Esophagus (tissue), 2 donors: ENCODE measurements around the gene P2RX5. TPM values are rescaled to one million over a fixed set of nuclear protein-coding genes. Genes with fewer than 3 reads are reported as not detected.
"Not testable (repeated sequence)": the region's sequence is repeated elsewhere in the genome, so short reads cannot be mapped to it uniquely, and the experiment has no call there.

Source experiments
- H3K27ac ChIP-seq, 2 donors: one replicate each; pipeline ENCODE4 v1.5.1; 2013; ENCODE audit warnings: low read depth in 2 of 2, mild to moderate bottlenecking in 2 of 2, inconsistent platforms in 1 of 2, low read length in 1 of 2, moderate library complexity in 1 of 2
- H3K27me3 ChIP-seq, 2 donors: one replicate each; pipeline ENCODE4 v1.6.1; 2013; ENCODE audit warnings: low read length in 2 of 2, control low read depth in 1 of 2, mild to moderate bottlenecking in 1 of 2; ENCODE audit not compliant: insufficient read depth in 2 of 2, control insufficient read depth in 1 of 2
- H3K36me3 ChIP-seq, 2 donors: one replicate each; pipeline ENCODE4 v1.6.1; 2013; ENCODE audit warnings: low read length in 1 of 2; ENCODE audit not compliant: control insufficient read depth in 2 of 2, insufficient read depth in 2 of 2
- H3K4me1 ChIP-seq, 2 donors: one replicate each; pipeline ENCODE4 v1.6.1; 2013; ENCODE audit warnings: low read length in 1 of 2; ENCODE audit not compliant: control insufficient read depth in 2 of 2, insufficient read depth in 2 of 2
- H3K4me3 ChIP-seq, 2 donors: one replicate each; pipeline ENCODE4 v1.5.1; 2013; ENCODE audit warnings: low read length in 2 of 2, mild to moderate bottlenecking in 2 of 2, low read depth in 1 of 2, moderate library complexity in 1 of 2
- H3K9me3 ChIP-seq, 2 donors: one replicate each; pipeline ENCODE4 v1.6.1; 2013; ENCODE audit warnings: mild to moderate bottlenecking in 2 of 2, low read depth in 1 of 2, low read length in 1 of 2, moderate library complexity in 1 of 2; ENCODE audit not compliant: control insufficient read depth in 2 of 2, insufficient read depth in 1 of 2
- WGBS, 2 donors: extraction: QIAGEN DNeasy Blood & Tissue Kit; methylation state at CpG; one replicate each; pipeline ENCODE4 v1.1.7; 2013; 5-methylcytosine and 5-hydroxymethylcytosine counted together
- polyA plus RNA-seq, 2 donors: library from polyadenylated mRNA; stranded (reverse); fragments of 200-250 nt; gene quantifications; one replicate each; pipeline ENCODE4 v1.2.3, GENCODE V29; 2013
- donor health status: healthy with polysubstance abuse.
- donor health status: Bipolar disorder and iron deficiency.

The P2RX5 gene
- polyA plus RNA-seq, 2 donors = 0.36 to 1.8 TPM

- no peaks in the 10 kb centered on the region for H3K9me3 ChIP-seq
- no peaks in the 10 kb centered on the region for H3K4me1 ChIP-seq
- no peaks in the 10 kb centered on the region for H3K36me3 ChIP-seq
- H3K4me3 ChIP-seq = no peak overlapping the region
- no peak overlapping the region for H3K27ac ChIP-seq
- 58% methylated on average over 9 of the region's 9 CpGs for WGBS, 2 donors
- H3K27me3 ChIP-seq = no peaks in the 10 kb centered on the region
Observed at GRCh38 chr17:3730881-3731429, 35.0 kb upstream of the P2RX5 start.

- H3K4me3 ChIP-seq = no peak overlapping the region
- no peak overlapping the region for H3K27ac ChIP-seq
- 78 to 93% methylated on average over 6 of the region's 6 CpGs for WGBS, 2 donors
- H3K27me3 ChIP-seq = no peaks in the 10 kb centered on the region
- H3K4me1 ChIP-seq = no peaks in the 10 kb centered on the region
- H3K36me3 ChIP-seq = no peaks in the 10 kb centered on the region
- no peaks in the 10 kb centered on the region for H3K9me3 ChIP-seq
Observed at GRCh38 chr17:3729881-3730280, 33.9 kb upstream of the P2RX5 start.

DNA sequence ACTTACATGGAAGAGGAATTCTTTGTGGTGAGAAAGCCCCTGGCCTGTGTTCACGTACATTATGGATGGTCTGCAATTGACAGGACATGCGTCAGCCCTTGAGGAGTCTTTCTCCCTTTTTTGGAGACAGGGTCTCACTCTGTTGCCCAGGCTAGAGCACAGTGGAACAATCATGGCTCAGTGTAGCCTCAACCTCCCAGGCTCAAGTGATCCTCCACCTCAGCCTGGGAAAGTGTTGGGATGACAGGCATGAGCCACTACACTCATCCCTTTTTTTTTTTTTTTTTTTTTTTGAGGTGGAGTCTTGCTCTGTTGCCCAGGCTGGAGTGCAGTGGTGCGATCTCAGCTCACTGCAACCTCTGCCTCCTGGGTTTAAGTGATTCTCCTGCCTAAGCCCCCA is 32.1 kb upstream of the P2RX5 start:
- H3K27me3 ChIP-seq, H3K27ac ChIP-seq, H3K9me3 ChIP-seq, H3K4me1 ChIP-seq, H3K36me3 ChIP-seq, H3K4me3 ChIP-seq: not testable (repeated sequence)
- WGBS, 2 donors = 96 to 99% methylated on average over 3 of the region's 3 CpGs

DNA sequence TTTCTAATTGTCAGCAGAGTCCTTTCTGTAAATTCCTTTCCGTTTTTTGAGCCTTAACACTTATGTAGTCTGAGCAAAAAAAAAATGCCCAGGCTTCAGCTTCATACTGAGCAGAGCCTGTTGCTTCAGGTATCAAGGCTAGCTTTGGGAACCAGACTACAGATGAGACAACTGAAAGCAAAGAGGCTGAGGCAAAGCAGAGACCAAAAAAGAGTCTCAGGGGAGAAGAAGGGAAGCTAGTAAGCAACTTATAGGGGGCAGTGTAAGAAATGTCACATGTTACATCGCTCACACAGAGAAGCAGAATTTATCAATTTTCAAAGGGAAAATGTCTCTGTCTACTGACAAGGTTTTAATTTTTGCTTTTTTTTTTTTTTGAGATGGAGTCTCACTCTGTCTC is 31.1 kb upstream of the P2RX5 start:
- H3K27me3 ChIP-seq = no peaks in the 10 kb centered on the region
- H3K36me3 ChIP-seq = no peaks in the 10 kb centered on the region
- H3K27ac ChIP-seq = no peak overlapping the region
- H3K9me3 ChIP-seq = no peaks in the 10 kb centered on the region
- WGBS, 2 donors = 50 to 67% methylated on average over 2 of the region's 2 CpGs
- H3K4me3 ChIP-seq = no peak overlapping the region
- H3K4me1 ChIP-seq = peaks cover 0 to 7% of the 10 kb centered on the region in 2 donors

- Histone ChIP-seq H3K27me3 (no peaks in the 10 kb centered on the region), H3K36me3 (no peaks in the 10 kb centered on the region), H3K27ac (no peak overlapping the region), H3K4me3 (peak overlapping the region; percentile 85), H3K9me3 (no peaks in the 10 kb centered on the region), H3K4me1 (peaks cover 0 to 7% of the 10 kb centered on the region in 2 donors)
- WGBS, 2 donors = 17 to 20% methylated on average over 21 to 27 of the region's 27 CpGs
Observed at GRCh38 chr17:3724378-3725077, 28.6 kb upstream of the P2RX5 start.

DNA sequence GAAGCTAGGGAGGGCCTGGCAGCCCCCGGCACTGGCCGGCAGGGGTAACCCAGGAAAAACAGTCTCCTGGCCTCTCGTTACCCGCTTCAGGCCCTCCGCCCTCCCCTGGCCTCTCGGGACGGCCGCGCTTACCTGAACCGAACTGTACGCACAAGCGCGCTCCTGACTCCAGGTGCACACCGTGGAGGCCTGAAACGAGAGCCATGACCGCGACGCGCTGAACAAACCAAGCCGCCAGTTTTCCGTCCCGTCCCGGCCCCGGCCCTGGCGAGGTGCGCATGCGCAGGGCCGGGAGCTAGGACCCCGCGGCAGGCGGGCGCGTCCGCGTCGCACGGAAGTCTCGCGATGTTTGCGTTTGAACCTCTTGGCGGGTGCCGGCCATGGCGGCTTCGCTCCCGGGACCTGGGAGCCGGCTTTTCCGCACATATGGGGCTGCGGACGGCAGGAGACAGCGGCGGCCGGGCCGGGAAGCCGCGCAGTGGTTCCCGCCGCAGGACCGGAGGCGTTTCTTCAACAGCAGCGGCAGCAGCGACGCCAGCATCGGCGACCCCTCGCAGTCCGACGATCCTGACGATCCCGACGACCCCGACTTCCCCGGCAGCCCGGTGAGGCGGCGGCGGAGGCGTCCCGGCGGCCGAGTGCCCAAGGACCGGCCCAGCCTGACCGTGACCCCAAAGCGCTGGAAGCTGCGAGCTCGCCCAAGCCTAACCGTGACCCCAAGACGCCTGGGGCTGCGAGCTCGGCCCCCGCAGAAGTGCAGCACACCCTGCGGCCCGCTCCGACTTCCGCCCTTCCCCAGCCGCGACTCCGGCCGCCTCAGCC is 27.8 kb upstream of the P2RX5 start, which contains the start of gene HASPIN:
Gene HASPIN, plus strand, starts transcription at position 348 of the 822 bp plus-strand sequence. Its CDS starts 33 bp downstream, at position 381.
- Histone ChIP-seq H3K9me3 (no peaks in the 10 kb centered on the region), H3K27me3 (no peaks in the 10 kb centered on the region), H3K27ac (peak within 1 kb of the TSS; percentile 91 to 93), H3K4me3 (peak within 1 kb of the TSS; percentile 85), H3K4me1 (peaks cover 0 to 7% of the 10 kb centered on the region in 2 donors), H3K36me3 (no peaks in the 10 kb centered on the region)
- 0% methylated on average over 84 to 98 of the region's 98 CpGs for WGBS, 2 donors

DNA sequence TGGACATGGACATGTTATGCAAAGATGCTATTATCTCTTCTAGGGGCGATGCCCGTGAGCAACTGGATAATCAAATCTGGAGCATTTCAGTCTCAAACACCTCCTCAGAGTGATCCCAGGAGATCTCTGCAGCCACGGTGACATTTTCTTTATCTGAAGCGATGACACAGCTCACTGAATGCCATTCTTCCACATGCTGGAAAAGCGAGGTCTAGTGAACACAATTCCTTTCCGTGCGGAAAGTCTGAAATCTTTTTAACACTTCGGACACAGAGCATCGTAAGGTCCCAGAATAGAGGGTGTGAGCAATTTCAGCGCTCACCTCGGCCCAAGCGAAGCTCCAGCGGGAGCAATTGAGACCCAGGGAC is 27.2 kb upstream of the P2RX5 start:
- 2% methylated on average over 13 of the region's 13 CpGs for WGBS, 2 donors
- no peaks in the 10 kb centered on the region for H3K9me3 ChIP-seq
- peak overlapping the region; percentile 91 to 93 for H3K27ac ChIP-seq
- H3K36me3 ChIP-seq = no peaks in the 10 kb centered on the region
- peak overlapping the region; percentile 85 for H3K4me3 ChIP-seq
- H3K4me1 ChIP-seq = peaks cover 0 to 7% of the 10 kb centered on the region in 2 donors
- no peaks in the 10 kb centered on the region for H3K27me3 ChIP-seq

DNA sequence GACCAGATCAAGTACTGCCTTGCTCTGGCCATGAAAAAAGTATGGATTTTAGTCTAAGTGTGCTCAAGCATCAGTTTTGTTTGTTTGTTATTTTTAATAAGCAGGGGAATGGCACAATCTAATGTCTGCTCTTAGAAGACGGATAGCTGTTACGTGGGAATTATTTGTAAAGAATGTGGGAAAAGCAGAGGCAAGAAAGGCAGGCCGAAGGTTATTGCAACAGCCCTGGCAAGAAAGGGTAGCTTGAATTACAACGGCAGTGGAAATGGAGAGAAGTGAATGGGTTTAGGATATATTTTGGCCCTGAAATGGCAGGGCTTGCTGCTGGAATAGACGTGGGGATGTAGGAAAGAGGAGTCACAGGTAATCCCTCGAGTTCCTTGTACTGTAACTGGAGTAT is 26.8 kb upstream of the P2RX5 start:
- no peaks in the 10 kb centered on the region for H3K36me3 ChIP-seq
- 25 to 29% methylated on average over 6 of the region's 6 CpGs for WGBS, 2 donors
- peak overlapping the region in 1 of 2 donors; percentile 40 for H3K27ac ChIP-seq
- H3K4me3 ChIP-seq = peak overlapping the region; percentile 85
- no peaks in the 10 kb centered on the region for H3K9me3 ChIP-seq
- peaks cover 0 to 7% of the 10 kb centered on the region in 2 donors for H3K4me1 ChIP-seq
- no peaks in the 10 kb centered on the region for H3K27me3 ChIP-seq

DNA sequence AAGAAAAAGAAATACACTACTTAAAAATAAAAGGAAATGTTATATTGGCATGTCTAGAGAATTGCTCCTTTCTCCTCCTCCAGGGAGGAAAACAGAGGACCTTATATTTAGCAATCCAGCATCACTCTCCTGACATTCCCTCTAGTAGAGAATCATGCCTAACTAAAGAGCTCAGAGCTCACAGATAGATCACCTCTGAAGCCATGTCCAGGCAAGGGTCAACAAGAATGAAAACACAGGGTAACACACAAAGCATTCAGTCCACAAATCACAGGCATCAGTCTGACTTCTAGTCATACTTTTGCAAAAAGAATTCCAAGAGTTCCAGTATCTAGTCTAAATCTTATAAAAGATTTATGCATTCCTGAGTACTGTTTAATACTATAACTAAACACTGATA is 23.3 kb upstream of the P2RX5 start:
- H3K36me3 ChIP-seq = peaks cover 9% of the 10 kb centered on the region in 2 donors

More for the DNA sequence above, 23.3 kb upstream of the P2RX5 start:
- Histone ChIP-seq H3K9me3 (no peaks in the 10 kb centered on the region), H3K4me1 (peaks cover 0 to 5% of the 10 kb centered on the region in 2 donors), H3K27me3 (no peaks in the 10 kb centered on the region), H3K4me3 (no peak overlapping the region), H3K27ac (no peak overlapping the region)
